NT2/D1 (cell line): ENCODE results near the gene CNIH3.

Experiments
- YY1 ChIP-seq: IDR thresholded peaks from 2 replicates; pipeline ENCODE4 v1.6.1; 2011; ENCODE audit not compliant: insufficient read length, insufficient read depth
- ZNF274 ChIP-seq: IDR thresholded peaks from 2 replicates; pipeline ENCODE4 v1.6.1; 2011; ENCODE audit warnings: mild to moderate bottlenecking, low read depth, low read length

DNA sequence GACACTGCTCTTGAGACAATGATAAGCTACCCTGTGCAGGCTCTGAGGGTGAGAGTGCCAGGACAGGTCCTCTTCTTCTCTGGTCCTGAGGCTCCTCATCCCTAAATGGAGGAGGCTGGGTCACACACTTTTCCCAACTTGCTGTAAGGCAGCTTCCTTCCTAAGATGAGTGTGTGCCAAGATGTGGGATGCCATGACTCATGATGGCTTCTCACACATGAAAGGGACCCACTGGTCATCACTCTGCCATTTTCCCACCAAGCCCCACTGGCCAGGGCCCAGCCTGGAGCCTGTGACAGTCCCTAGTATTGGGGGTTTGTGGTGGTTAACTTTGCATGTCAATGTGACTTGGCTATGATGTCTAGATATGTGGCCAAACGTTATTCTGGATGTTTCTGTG lies 54.4 kb downstream of the CNIH3 start:
- no peak for TF ChIP-seq YY1
- TF ChIP-seq ZNF274 = no peak
